HEK293 (cell line): ENCODE data around the gene MYL2.

Experiments used
- CTCF ChIA-PET: fragments of 350-600 bp; formaldehyde crosslinking; extraction: SDS; loops from one replicate; lab custom pipeline; 2021; ENCODE audit warnings: antibody characterized with exemption; lab: Yijun Ruan, JAX
- POLR2A ChIA-PET: fragments of 300-600 bp; formaldehyde crosslinking; extraction: SDS; loops from one replicate; lab custom pipeline; 2020; ENCODE audit warnings: antibody characterized with exemption, inconsistent platforms; lab: Yijun Ruan, JAX
- H3K27ac ChIP-seq: fragments of 200-500 bp; sonication (Bioruptor generic); 2 replicates; pipeline ENCODE4 v1.5.1; 2014; ENCODE audit warnings: low read depth, low read length, control low read depth, inconsistent platforms; ENCODE audit errors: extremely low read depth
- H3K36me3 ChIP-seq, 2 experiments: fragments of 200-500 bp in 1 of 2; sonication (Bioruptor generic) in 1 of 2; 1 replicate in 1 of 2; 2 replicates in 1 of 2; pipeline ENCODE4 v1.5.1; 2014 to 2017; ENCODE audit warnings: inconsistent platforms in 2 of 2, low read length in 2 of 2; ENCODE audit not compliant: control insufficient read depth in 2 of 2, insufficient read depth in 1 of 2
- H3K4me1 ChIP-seq: fragments of 200-500 bp; sonication (Bioruptor generic); 2 replicates; pipeline ENCODE4 v1.5.1; 2014; ENCODE audit warnings: mild to moderate bottlenecking, low read length, inconsistent platforms; ENCODE audit not compliant: control insufficient read depth, insufficient read depth
- H3K4me3 ChIP-seq: 2 replicates; pipeline ENCODE4 v1.5.1; 2011; ENCODE audit warnings: low read depth, mild to moderate bottlenecking, control low read depth, low read length, moderate library complexity
- H3K9me3 ChIP-seq: fragments of 200-500 bp; sonication (Bioruptor generic); 2 replicates; pipeline ENCODE4 v1.5.1; 2014; ENCODE audit warnings: low read depth, low read length, inconsistent platforms; ENCODE audit not compliant: control insufficient read depth, insufficient read depth
- HOXD13 ChIP-seq: sonication (generic); formaldehyde crosslinking; IDR thresholded peaks from 2 replicates; pipeline ENCODE4 v1.8.0; 2022; ENCODE audit warnings: missing genetic modification reagents, borderline replicate concordance
- KLF16 ChIP-seq: fragments of 450-650 bp; formaldehyde crosslinking; IDR thresholded peaks from 2 replicates; pipeline ENCODE4 v1.5.1; 2017; ENCODE audit warnings: missing biosample characterization, missing genetic modification characterization
- ZEB2 ChIP-seq: fragments of 450-650 bp; formaldehyde crosslinking; IDR thresholded peaks from 2 replicates; pipeline ENCODE4 v1.5.1; 2016; ENCODE audit warnings: missing biosample characterization, missing genetic modification characterization
- ZNF112 ChIP-seq: fragments of 450-650 bp; formaldehyde crosslinking; IDR thresholded peaks from 2 replicates; pipeline ENCODE4 v1.5.0; 2017; ENCODE audit warnings: missing biosample characterization, missing genetic modification characterization
- ZNF132 ChIP-seq: fragments of 450-650 bp; formaldehyde crosslinking; IDR thresholded peaks from 2 replicates; pipeline ENCODE4 v1.5.1; 2017; ENCODE audit warnings: missing biosample characterization, missing genetic modification characterization, borderline replicate concordance
- ZNF146 ChIP-seq: fragments of 450-650 bp; formaldehyde crosslinking; IDR thresholded peaks from 2 replicates; pipeline ENCODE4 v1.5.1; 2016; ENCODE audit warnings: missing biosample characterization, missing genetic modification characterization
- ZNF514 ChIP-seq: fragments of 450-650 bp; formaldehyde crosslinking; IDR thresholded peaks from 2 replicates; pipeline ENCODE4 v1.5.1; 2016; ENCODE audit warnings: missing biosample characterization, missing genetic modification characterization
- ZNF548 ChIP-seq: fragments of 450-650 bp; formaldehyde crosslinking; IDR thresholded peaks from 2 replicates; pipeline ENCODE4 v1.5.1; 2016; ENCODE audit warnings: missing biosample characterization, missing genetic modification characterization
- ZNF624 ChIP-seq: fragments of 450-650 bp; formaldehyde crosslinking; IDR thresholded peaks from 2 replicates; pipeline ENCODE4 v1.5.1; 2017; ENCODE audit warnings: missing biosample characterization, missing genetic modification characterization
- ZSCAN23 ChIP-seq: fragments of 450-650 bp; formaldehyde crosslinking; IDR thresholded peaks from 2 replicates; pipeline ENCODE4 v1.5.1; 2016; ENCODE audit warnings: missing biosample characterization, missing genetic modification characterization
- TF ChIP-seq, protein P1 (sequence below): fragments of 450-650 bp; formaldehyde crosslinking; IDR thresholded peaks from 2 replicates; pipeline ENCODE4 v1.5.1; 2016; ENCODE audit warnings: missing biosample characterization, missing genetic modification characterization
- TF ChIP-seq, protein P2 (sequence below): fragments of 450-650 bp; formaldehyde crosslinking; IDR thresholded peaks from 2 replicates; pipeline ENCODE4 v1.5.1; 2016; ENCODE audit warnings: missing biosample characterization, missing genetic modification characterization
- TF ChIP-seq, protein P3 (sequence below): fragments of 450-650 bp; formaldehyde crosslinking; IDR thresholded peaks from 2 replicates; pipeline ENCODE4 v1.5.1; 2016; ENCODE audit warnings: missing biosample characterization, missing genetic modification characterization
- TF ChIP-seq, protein P4 (sequence below): fragments of 450-650 bp; formaldehyde crosslinking; IDR thresholded peaks from 2 replicates; pipeline ENCODE4 v1.5.1; 2016; ENCODE audit warnings: missing biosample characterization, missing genetic modification characterization
- TF ChIP-seq, protein P5 (sequence below): sonication (generic); formaldehyde crosslinking; IDR thresholded peaks from 2 replicates; pipeline ENCODE4 v1.8.1; 2022; ENCODE audit warnings: mild to moderate bottlenecking, moderate library complexity, missing genetic modification reagents
- TF ChIP-seq, protein P6 (sequence below): fragments of 450-650 bp; formaldehyde crosslinking; IDR thresholded peaks from 2 replicates; pipeline ENCODE4 v1.5.1; 2016; ENCODE audit warnings: missing biosample characterization, missing genetic modification characterization, low read depth

The MYL2 gene

DNA sequence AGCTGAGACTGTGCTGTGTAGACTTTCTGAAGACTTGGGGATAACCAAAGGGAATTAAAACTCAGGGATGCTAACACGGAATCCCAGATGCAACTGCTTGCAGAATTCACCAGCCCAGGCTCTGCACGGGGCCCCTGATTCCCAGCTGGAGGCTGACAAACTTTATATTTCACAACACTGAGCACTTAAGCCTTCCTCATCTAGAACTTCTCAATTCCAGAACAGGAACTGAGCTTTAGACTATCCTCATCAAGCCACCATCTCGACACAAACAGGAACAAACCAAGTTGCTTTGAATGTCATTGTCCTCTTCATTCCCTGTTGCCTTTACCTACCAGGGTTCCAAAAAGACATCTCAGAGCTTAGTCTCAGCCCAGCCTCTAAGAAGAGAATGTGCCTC is 51.4 kb downstream of the MYL2 start:
- H3K36me3 ChIP-seq = no peaks in the 10 kb centered on the region
- no peak for TF ChIP-seq ZNF548 (tag by site-specific recombination)
- no peak for TF ChIP-seq ZEB2 (tag by site-specific recombination)
- TF ChIP-seq, protein P1, sequence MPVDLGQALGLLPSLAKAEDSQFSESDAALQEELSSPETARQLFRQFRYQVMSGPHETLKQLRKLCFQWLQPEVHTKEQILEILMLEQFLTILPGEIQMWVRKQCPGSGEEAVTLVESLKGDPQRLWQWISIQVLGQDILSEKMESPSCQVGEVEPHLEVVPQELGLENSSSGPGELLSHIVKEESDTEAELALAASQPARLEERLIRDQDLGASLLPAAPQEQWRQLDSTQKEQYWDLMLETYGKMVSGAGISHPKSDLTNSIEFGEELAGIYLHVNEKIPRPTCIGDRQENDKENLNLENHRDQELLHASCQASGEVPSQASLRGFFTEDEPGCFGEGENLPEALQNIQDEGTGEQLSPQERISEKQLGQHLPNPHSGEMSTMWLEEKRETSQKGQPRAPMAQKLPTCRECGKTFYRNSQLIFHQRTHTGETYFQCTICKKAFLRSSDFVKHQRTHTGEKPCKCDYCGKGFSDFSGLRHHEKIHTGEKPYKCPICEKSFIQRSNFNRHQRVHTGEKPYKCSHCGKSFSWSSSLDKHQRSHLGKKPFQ (tag by site-specific recombination) = no peak
- TF ChIP-seq, protein P2, sequence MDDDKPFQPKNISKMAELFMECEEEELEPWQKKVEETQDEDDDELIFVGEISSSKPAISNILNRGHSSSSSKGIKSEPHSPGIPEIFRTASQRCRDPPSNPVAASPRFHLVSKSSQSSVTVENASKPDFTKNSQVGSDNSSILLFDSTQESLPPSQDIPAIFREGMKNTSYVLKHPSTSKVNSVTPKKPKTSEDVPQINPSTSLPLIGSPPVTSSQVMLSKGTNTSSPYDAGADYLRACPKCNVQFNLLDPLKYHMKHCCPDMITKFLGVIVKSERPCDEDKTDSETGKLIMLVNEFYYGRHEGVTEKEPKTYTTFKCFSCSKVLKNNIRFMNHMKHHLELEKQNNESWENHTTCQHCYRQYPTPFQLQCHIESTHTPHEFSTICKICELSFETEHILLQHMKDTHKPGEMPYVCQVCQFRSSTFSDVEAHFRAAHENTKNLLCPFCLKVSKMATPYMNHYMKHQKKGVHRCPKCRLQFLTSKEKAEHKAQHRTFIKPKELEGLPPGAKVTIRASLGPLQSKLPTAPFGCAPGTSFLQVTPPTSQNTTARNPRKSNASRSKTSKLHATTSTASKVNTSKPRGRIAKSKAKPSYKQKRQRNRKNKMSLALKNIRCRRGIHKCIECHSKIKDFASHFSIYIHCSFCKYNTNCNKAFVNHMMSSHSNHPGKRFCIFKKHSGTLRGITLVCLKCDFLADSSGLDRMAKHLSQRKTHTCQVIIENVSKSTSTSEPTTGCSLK (tag by site-specific recombination) = no peak
- no peak for TF ChIP-seq HOXD13 (CRISPR knock-in tag)
- TF ChIP-seq, protein P3, sequence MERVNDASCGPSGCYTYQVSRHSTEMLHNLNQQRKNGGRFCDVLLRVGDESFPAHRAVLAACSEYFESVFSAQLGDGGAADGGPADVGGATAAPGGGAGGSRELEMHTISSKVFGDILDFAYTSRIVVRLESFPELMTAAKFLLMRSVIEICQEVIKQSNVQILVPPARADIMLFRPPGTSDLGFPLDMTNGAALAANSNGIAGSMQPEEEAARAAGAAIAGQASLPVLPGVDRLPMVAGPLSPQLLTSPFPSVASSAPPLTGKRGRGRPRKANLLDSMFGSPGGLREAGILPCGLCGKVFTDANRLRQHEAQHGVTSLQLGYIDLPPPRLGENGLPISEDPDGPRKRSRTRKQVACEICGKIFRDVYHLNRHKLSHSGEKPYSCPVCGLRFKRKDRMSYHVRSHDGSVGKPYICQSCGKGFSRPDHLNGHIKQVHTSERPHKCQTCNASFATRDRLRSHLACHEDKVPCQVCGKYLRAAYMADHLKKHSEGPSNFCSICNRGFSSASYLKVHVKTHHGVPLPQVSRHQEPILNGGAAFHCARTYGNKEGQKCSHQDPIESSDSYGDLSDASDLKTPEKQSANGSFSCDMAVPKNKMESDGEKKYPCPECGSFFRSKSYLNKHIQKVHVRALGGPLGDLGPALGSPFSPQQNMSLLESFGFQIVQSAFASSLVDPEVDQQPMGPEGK (tag by site-specific recombination) = no peak
- no peak for TF ChIP-seq ZNF132 (tag by site-specific recombination)
- TF ChIP-seq, protein P4, sequence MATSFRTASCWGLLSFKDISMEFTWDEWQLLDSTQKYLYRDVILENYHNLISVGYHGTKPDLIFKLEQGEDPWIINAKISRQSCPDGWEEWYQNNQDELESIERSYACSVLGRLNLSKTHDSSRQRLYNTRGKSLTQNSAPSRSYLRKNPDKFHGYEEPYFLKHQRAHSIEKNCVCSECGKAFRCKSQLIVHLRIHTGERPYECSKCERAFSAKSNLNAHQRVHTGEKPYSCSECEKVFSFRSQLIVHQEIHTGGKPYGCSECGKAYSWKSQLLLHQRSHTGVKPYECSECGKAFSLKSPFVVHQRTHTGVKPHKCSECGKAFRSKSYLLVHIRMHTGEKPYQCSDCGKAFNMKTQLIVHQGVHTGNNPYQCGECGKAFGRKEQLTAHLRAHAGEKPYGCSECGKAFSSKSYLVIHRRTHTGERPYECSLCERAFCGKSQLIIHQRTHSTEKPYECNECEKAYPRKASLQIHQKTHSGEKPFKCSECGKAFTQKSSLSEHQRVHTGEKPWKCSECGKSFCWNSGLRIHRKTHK (tag by site-specific recombination) = no peak
- TF ChIP-seq ZNF624 (tag by site-specific recombination) = no peak
- TF ChIP-seq ZNF112 (tag by site-specific recombination) = no peak
- TF ChIP-seq ZNF146 (tag by site-specific recombination) = no peak
- H3K4me3 ChIP-seq = no peak overlapping the region
- no peaks in the 10 kb centered on the region for H3K4me1 ChIP-seq
- H3K9me3 ChIP-seq = no peaks in the 10 kb centered on the region
- POLR2A ChIA-PET = interaction anchor here (0.6 kb wide), 1 partner anchor 21 kb away, joined by 5 read pairs; no protein-coding TSS in a partner anchor
- CTCF ChIA-PET = no interaction called here
- no peak overlapping the region for H3K27ac ChIP-seq

DNA sequence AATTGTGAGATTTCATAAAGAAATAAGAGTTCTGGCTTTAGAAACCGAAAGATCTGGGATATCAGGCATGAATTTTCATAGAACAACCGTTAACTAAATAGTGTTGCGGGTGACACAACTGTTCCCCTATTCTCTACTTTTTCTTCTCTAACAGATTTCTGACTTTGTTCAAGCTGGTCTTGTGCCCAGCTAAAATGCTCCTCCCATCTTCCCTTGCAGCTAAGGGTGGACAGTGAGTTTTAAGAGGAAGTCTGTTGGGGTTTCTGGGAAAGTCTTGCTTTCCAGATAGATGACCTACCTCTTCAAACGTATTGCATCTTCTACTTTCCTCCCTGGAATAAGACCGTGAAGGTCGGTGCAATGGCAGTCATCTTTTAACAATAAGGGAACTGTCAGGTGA is 54.9 kb downstream of the MYL2 start:
- Histone ChIP-seq H3K36me3 (no peaks in the 10 kb centered on the region), H3K4me1 (no peaks in the 10 kb centered on the region), H3K27ac (no peak overlapping the region), H3K4me3 (no peak overlapping the region), H3K9me3 (no peaks in the 10 kb centered on the region)
- ChIA-PET POLR2A (no interaction called here), CTCF (interaction anchor here (0.9 to 1.2 kb wide), 2 partner anchors 13 to 22 kb away, joined by 3 to 4 read pairs; no protein-coding TSS in a partner anchor)
- TF ChIP-seq ZNF514 (tag by site-specific recombination) (no peak), ZSCAN23 (tag by site-specific recombination) (no peak), KLF16 (no peak)
- TF ChIP-seq, protein P5, sequence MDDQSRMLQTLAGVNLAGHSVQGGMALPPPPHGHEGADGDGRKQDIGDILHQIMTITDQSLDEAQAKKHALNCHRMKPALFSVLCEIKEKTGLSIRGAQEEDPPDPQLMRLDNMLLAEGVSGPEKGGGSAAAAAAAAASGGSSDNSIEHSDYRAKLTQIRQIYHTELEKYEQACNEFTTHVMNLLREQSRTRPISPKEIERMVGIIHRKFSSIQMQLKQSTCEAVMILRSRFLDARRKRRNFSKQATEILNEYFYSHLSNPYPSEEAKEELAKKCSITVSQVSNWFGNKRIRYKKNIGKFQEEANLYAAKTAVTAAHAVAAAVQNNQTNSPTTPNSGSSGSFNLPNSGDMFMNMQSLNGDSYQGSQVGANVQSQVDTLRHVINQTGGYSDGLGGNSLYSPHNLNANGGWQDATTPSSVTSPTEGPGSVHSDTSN (CRISPR knock-in tag) = no peak
- TF ChIP-seq, protein P6, sequence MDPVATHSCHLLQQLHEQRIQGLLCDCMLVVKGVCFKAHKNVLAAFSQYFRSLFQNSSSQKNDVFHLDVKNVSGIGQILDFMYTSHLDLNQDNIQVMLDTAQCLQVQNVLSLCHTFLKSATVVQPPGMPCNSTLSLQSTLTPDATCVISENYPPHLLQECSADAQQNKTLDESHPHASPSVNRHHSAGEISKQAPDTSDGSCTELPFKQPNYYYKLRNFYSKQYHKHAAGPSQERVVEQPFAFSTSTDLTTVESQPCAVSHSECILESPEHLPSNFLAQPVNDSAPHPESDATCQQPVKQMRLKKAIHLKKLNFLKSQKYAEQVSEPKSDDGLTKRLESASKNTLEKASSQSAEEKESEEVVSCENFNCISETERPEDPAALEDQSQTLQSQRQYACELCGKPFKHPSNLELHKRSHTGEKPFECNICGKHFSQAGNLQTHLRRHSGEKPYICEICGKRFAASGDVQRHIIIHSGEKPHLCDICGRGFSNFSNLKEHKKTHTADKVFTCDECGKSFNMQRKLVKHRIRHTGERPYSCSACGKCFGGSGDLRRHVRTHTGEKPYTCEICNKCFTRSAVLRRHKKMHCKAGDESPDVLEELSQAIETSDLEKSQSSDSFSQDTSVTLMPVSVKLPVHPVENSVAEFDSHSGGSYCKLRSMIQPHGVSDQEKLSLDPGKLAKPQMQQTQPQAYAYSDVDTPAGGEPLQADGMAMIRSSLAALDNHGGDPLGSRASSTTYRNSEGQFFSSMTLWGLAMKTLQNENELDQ = no peak
